Sigmoid colon (tissue), 7 donors: ENCODE measurements around the gene LDLRAD4. TPM values are rescaled to one million over a fixed set of nuclear protein-coding genes. Genes with fewer than 3 reads are reported as not detected.
"Not testable (repeated sequence)": the region's sequence is repeated elsewhere in the genome, so short reads cannot be mapped to it uniquely, and the experiment has no call there.

Experiments used
- DNase-seq: peaks from one replicate; pipeline ENCODE4 v3.0.0-alpha.2; 2019
- H3K27ac ChIP-seq, 4 donors: fragments of 200-600 bp; sonication (generic); one replicate each; pipeline ENCODE4 v1.5.1; 2016 to 2019; ENCODE audit warnings: mild to moderate bottlenecking in 1 of 4
- H3K27me3 ChIP-seq, 3 donors: fragments of 200-600 bp; sonication (generic); one replicate each; pipeline ENCODE4 v1.5.1; 2019; ENCODE audit warnings: mild to moderate bottlenecking in 1 of 3
- H3K36me3 ChIP-seq, 4 donors: fragments of 200-600 bp; sonication (generic); one replicate each; pipeline ENCODE4 v1.5.1; 2016 to 2019
- H3K4me1 ChIP-seq, 4 donors: fragments of 200-600 bp; sonication (generic); one replicate each; pipeline ENCODE4 v1.5.1; 2017 to 2019
- H3K4me3 ChIP-seq, 4 donors: fragments of 200-600 bp; sonication (generic); one replicate each; pipeline ENCODE4 v1.5.1; 2017 to 2019; ENCODE audit warnings: mild to moderate bottlenecking in 2 of 4, moderate library complexity in 1 of 4
- H3K9me3 ChIP-seq, 4 donors: fragments of 200-600 bp in 3 of 4; sonication (generic) in 3 of 4; one replicate each; pipeline versions ENCODE4 v1.5.1 to v1.6.1; 2013 to 2019
- CTCF ChIP-seq, 4 experiments: fragments of 450-650 bp in 3 of 4; fragments of 200-600 bp in 1 of 4; IDR thresholded peaks; one replicate each; pipeline ENCODE4 v1.5.1; 2016 to 2019; ENCODE audit warnings: antibody characterized with exemption in 4 of 4, mild to moderate bottlenecking in 3 of 4, moderate library complexity in 2 of 4
- EP300 ChIP-seq, 4 donors: sonication (generic); formaldehyde crosslinking; IDR thresholded peaks; one replicate each; pipeline ENCODE4 v1.6.1; 2017; ENCODE audit warnings: antibody characterized with exemption in 4 of 4
- POLR2A ChIP-seq, 2 donors: fragments of 450-650 bp; IDR thresholded peaks; one replicate each; pipeline ENCODE4 v1.6.1; 2016; ENCODE audit warnings: antibody characterized with exemption in 2 of 2, mild to moderate bottlenecking in 2 of 2, moderate library complexity in 2 of 2
- POLR2AphosphoS5 ChIP-seq, 4 donors: sonication (generic); formaldehyde crosslinking; IDR thresholded peaks; one replicate each; pipeline ENCODE4 v1.6.1; 2017; ENCODE audit warnings: antibody characterized with exemption in 4 of 4
- WGBS, 2 donors: extraction: QIAGEN DNeasy Blood & Tissue Kit; methylation state at CpG; one replicate each; pipeline ENCODE4 v1.1.7; 2013; 5-methylcytosine and 5-hydroxymethylcytosine counted together
- intact Hi-C: fragments of 100-400 bp; cut with DNase I; formaldehyde crosslinking; loops from one replicate; pipeline ENCODE4 v1.15.1; 2023
- polyA plus RNA-seq, 3 donors: library from polyadenylated mRNA; stranded (reverse); fragments of 200-250 nt; gene quantifications; one replicate each; pipeline ENCODE4 v1.2.3, GENCODE V29; 2013
- total RNA-seq, 4 donors: library from RNA; depleted of rRNA; stranded (reverse); fragments of >200 nt; gene quantifications; one replicate each; pipeline ENCODE4 v1.1.0, GENCODE V29; 2016
- donor health status: healthy with polysubstance abuse.
- donor health status: Bipolar disorder and iron deficiency.
- donor health status: healthy.

Gene LDLRAD4
- total and polyA plus RNA-seq, 7 donors, result 1.2 to 28.2 (median 17.2) TPM

GRCh38 chr18:13680612-13681011, 462.1 kb downstream of the LDLRAD4 start:
- TF ChIP-seq POLR2AphosphoS5 (IDR thresholded peaks at IDR 0.05), result no peak
- TF ChIP-seq POLR2A (IDR thresholded peaks at IDR 0.05), result no peak
- no peak for TF ChIP-seq EP300 (IDR thresholded peaks at IDR 0.05)
- peak in 3 of 4 experiments; percentile 37 to 58 (median 53) for TF ChIP-seq CTCF (IDR thresholded peaks at IDR 0.05)
- Histone ChIP-seq H3K27me3 (no peaks in the 10 kb centered on the region), H3K36me3 (no peaks in the 10 kb centered on the region), H3K27ac (peak overlapping the region in 1 of 4 donors; percentile 5), H3K4me1 (peaks cover 0 to 4% (median 0%) of the 10 kb centered on the region in 4 donors), H3K9me3 (no peaks in the 10 kb centered on the region), H3K4me3 (no peak overlapping the region)
- 67 to 83% methylated on average over 5 of the region's 5 CpGs for WGBS, 2 donors
- intact Hi-C loops, result no loop called here
- DNase-seq, result no peak

GRCh38 chr18:13681701-13682100, 463.1 kb downstream of the LDLRAD4 start:
- TF ChIP-seq CTCF (IDR thresholded peaks at IDR 0.05), result no peak
- TF ChIP-seq POLR2AphosphoS5 (IDR thresholded peaks at IDR 0.05), result no peak
- TF ChIP-seq POLR2A (IDR thresholded peaks at IDR 0.05), result no peak
- TF ChIP-seq EP300 (IDR thresholded peaks at IDR 0.05), result no peak
- H3K27me3 ChIP-seq, result no peaks in the 10 kb centered on the region
- H3K9me3 ChIP-seq, result no peaks in the 10 kb centered on the region
- WGBS, 2 donors, result 96 to 97% methylated on average over 6 of the region's 6 CpGs
- intact Hi-C loops, result no loop called here
- H3K27ac ChIP-seq, result no peak overlapping the region
- DNase-seq, result no peak
- peaks cover 0 to 4% (median 0%) of the 10 kb centered on the region in 4 donors for H3K4me1 ChIP-seq
- no peaks in the 10 kb centered on the region for H3K36me3 ChIP-seq
- H3K4me3 ChIP-seq, result no peak overlapping the region

- no peak for DNase-seq
- Histone ChIP-seq H3K4me3 (no peak overlapping the region), H3K27ac (no peak overlapping the region), H3K36me3 (no peaks in the 10 kb centered on the region), H3K9me3 (no peaks in the 10 kb centered on the region), H3K27me3 (no peaks in the 10 kb centered on the region), H3K4me1 (no peaks in the 10 kb centered on the region)
- TF ChIP-seq POLR2AphosphoS5 (IDR thresholded peaks at IDR 0.05) (no peak), CTCF (IDR thresholded peaks at IDR 0.05) (no peak), EP300 (IDR thresholded peaks at IDR 0.05) (no peak), POLR2A (IDR thresholded peaks at IDR 0.05) (no peak)
- intact Hi-C loops, result no loop called here
- 92 to 99% methylated on average over 4 of the region's 4 CpGs for WGBS, 2 donors
Measured at GRCh38 chr18:13684546-13684945, 466.0 kb downstream of the LDLRAD4 start.

DNA sequence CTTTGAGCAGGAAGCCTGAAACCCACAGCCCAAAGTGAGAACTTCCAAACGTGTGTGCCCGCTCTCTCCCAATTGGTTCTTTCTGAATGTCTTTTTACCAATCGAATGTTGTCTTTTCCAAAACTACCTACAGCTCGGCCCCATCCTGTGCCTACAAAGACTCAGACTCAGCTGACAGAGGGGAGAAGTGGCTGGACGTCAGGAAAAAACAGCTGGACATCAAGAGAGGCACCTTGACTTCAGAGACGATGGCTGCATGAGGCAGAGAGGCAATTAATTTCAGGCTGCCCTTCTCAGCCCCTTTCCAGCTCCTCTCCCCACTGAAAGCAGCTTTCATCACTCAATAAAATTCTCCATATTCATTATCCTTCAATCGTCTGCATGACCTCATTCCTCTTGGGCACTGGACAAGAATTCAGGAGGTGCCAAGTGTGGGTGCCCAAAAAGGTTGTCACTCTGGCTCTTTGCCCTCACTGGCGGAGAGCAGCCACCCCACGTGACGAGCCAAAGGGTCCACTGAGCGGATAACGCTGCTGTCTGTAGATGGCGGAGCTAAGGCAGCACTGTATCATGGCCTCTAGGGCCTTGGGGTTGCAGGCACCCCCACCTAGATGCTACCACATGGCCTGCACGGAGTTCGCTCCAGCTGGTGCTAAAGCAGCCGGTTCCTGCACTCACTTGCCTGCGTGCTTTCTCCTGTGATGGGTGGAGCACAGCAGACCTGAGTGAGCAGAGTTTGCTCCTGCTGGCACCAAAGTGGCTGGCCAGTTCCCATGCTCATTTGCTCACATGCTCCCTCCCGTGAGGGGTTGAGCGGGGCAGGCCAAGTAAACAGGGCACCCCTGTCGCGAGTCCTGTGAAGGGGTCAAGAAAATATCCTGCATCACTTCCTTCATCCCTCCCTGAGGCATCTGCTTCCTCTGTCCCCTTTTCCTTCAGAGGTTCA, 469.9 kb downstream of the LDLRAD4 start:
- no peak for TF ChIP-seq CTCF (IDR thresholded peaks at IDR 0.05)
- TF ChIP-seq POLR2A (IDR thresholded peaks at IDR 0.05), result no peak
- no peak for TF ChIP-seq POLR2AphosphoS5 (IDR thresholded peaks at IDR 0.05)
- Histone ChIP-seq H3K4me1 (no peaks in the 10 kb centered on the region), H3K36me3 (no peaks in the 10 kb centered on the region), H3K27ac (no peak overlapping the region), H3K4me3 (no peak overlapping the region), H3K9me3 (no peaks in the 10 kb centered on the region), H3K27me3 (no peaks in the 10 kb centered on the region)
- DNase-seq, result no peak
- intact Hi-C loops, result no loop called here
- 94 to 95% methylated on average over 21 of the region's 21 CpGs for WGBS, 2 donors

GRCh38 chr18:13690060-13690459, 471.5 kb downstream of the LDLRAD4 start:
- DNase-seq, H3K27me3 ChIP-seq, H3K4me3 ChIP-seq, H3K9me3 ChIP-seq, H3K4me1 ChIP-seq, H3K27ac ChIP-seq, H3K36me3 ChIP-seq, intact Hi-C loops: not testable (repeated sequence)
- WGBS, 2 donors, result 95 to 96% methylated on average over 9 of the region's 9 CpGs

DNA sequence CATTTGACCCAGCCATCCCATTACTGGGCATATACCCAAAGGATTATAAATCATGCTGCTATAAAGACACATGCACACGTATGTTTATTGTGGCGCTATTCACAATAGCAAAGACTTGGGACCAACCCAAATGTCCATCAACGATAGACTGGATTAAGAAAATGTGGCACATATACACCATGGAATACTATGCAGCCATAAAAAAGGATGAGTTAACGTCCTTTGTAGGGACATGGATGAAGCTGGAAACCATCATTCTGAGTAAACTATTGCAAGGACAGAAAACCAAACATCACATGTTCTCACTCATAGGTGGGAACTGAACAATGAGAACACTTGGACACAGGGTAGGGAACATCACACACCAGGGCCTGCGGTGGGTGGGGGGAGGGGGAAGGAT, 476.8 kb downstream of the LDLRAD4 start:
- not testable (repeated sequence) for H3K27me3 ChIP-seq
- WGBS, 2 donors, result 92 to 98% methylated on average over 5 of the region's 5 CpGs

More for the DNA sequence above, 476.8 kb downstream of the LDLRAD4 start:
- DNase-seq, H3K4me3 ChIP-seq, intact Hi-C loops, H3K27ac ChIP-seq, H3K36me3 ChIP-seq, H3K9me3 ChIP-seq, H3K4me1 ChIP-seq: not testable (repeated sequence)
